ENCODE measurements around the gene SLC46A2. TPM values are rescaled to one million over a fixed set of nuclear protein-coding genes. Genes with fewer than 3 reads are reported as not detected.

SLC46A2 gene
- total RNA-seq, 4 donors from 2014 or later = 0.17 to 0.42 (median 0.26) TPM; not detected in 1

GRCh38 chr9:112858625-112859147 lies 32.0 kb downstream of the SLC46A2 start:
- no peak for DNase-seq (ENCODE audit: extremely low spot score)
- H3K27ac ChIP-seq (replicated peaks in 1 of 4) = no peak overlapping the region
- peaks cover 0 to 2% (median 0%) of the 10 kb centered on the region in 4 donors for H3K4me1 ChIP-seq
- intact Hi-C loops (cut with DNase I) = no loop called here
- H3K27me3 ChIP-seq = no peaks in the 10 kb centered on the region
- TF ChIP-seq EP300 (IDR thresholded peaks at IDR 0.05) = no peak
- TF ChIP-seq, protein P1, sequence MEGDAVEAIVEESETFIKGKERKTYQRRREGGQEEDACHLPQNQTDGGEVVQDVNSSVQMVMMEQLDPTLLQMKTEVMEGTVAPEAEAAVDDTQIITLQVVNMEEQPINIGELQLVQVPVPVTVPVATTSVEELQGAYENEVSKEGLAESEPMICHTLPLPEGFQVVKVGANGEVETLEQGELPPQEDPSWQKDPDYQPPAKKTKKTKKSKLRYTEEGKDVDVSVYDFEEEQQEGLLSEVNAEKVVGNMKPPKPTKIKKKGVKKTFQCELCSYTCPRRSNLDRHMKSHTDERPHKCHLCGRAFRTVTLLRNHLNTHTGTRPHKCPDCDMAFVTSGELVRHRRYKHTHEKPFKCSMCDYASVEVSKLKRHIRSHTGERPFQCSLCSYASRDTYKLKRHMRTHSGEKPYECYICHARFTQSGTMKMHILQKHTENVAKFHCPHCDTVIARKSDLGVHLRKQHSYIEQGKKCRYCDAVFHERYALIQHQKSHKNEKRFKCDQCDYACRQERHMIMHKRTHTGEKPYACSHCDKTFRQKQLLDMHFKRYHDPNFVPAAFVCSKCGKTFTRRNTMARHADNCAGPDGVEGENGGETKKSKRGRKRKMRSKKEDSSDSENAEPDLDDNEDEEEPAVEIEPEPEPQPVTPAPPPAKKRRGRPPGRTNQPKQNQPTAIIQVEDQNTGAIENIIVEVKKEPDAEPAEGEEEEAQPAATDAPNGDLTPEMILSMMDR (IDR thresholded peaks at IDR 0.05) = no peak
- no peak for TF ChIP-seq POLR2A (IDR thresholded peaks at IDR 0.05; ENCODE audit: low read depth)
- TF ChIP-seq POLR2AphosphoS5 (IDR thresholded peaks at IDR 0.05) = no peak
- H3K4me3 ChIP-seq = no peak overlapping the region
- peaks cover 0 to 13% (median 7%) of the 10 kb centered on the region in 4 donors for H3K36me3 ChIP-seq
- WGBS = 67% methylated on average over 6 of the region's 6 CpGs
- H3K9me3 ChIP-seq = no peaks in the 10 kb centered on the region

DNA sequence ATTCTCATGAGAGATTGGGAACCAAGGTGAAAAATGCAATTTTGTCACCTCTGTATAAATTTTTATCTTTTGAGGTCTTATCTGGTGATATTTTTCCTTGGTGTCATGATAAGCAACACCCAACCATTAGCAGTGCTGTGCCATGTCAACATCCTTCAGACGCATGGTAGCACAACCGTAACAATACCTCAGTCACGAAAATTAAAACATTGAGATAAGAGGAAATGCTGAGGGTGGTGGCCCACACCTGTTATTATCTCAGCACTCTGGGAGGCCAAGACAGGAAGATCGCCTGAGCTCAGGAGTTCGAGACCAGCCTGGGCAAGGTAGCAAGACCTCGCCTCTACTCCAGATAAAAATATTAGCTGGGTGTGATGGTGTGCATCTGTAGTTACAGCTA lies 32.7 kb downstream of the SLC46A2 start:
- no peak for DNase-seq (ENCODE audit: extremely low spot score)
- Histone ChIP-seq H3K4me3 (no peak overlapping the region), H3K4me1 (peaks cover 0 to 2% (median 0%) of the 10 kb centered on the region in 4 donors), H3K9me3 (no peaks in the 10 kb centered on the region), H3K27me3 (no peaks in the 10 kb centered on the region), H3K36me3 (peaks cover 0 to 19% (median 11%) of the 10 kb centered on the region in 4 donors), H3K27ac (replicated peaks in 1 of 4) (no peak overlapping the region)
- TF ChIP-seq EP300 (IDR thresholded peaks at IDR 0.05) = no peak
- no peak for TF ChIP-seq POLR2A (IDR thresholded peaks at IDR 0.05; ENCODE audit: low read depth)
- TF ChIP-seq, protein P1 (IDR thresholded peaks at IDR 0.05) = no peak
- no peak for TF ChIP-seq POLR2AphosphoS5 (IDR thresholded peaks at IDR 0.05)
- intact Hi-C loops (cut with DNase I) = no loop called here
- 96% methylated on average over 6 of the region's 6 CpGs for WGBS

- TF ChIP-seq EP300 (IDR thresholded peaks at IDR 0.05) = no peak
- Histone ChIP-seq H3K27me3 (no peaks in the 10 kb centered on the region), H3K27ac (replicated peaks in 1 of 4) (no peak overlapping the region), H3K4me1 (no peaks in the 10 kb centered on the region), H3K9me3 (no peaks in the 10 kb centered on the region), H3K36me3 (peaks cover 0 to 30% (median 17%) of the 10 kb centered on the region in 4 donors), H3K4me3 (no peak overlapping the region)
- no peak for DNase-seq (ENCODE audit: extremely low spot score)
- 65% methylated on average over 12 of the region's 14 CpGs for WGBS
- intact Hi-C loops (cut with DNase I) = no loop called here
Measured at GRCh38 chr9:112856843-112857242, 33.8 kb downstream of the SLC46A2 start.

- Histone ChIP-seq H3K4me1 (no peaks in the 10 kb centered on the region), H3K9me3 (no peaks in the 10 kb centered on the region), H3K36me3 (peaks cover 0 to 37% (median 23%) of the 10 kb centered on the region in 4 donors), H3K4me3 (no peak overlapping the region), H3K27ac (replicated peaks in 1 of 4) (no peak overlapping the region), H3K27me3 (no peaks in the 10 kb centered on the region)
- 97% methylated on average over 8 of the region's 8 CpGs for WGBS
- intact Hi-C loops (cut with DNase I) = no loop called here
- DNase-seq (ENCODE audit: extremely low spot score) = no peak
- TF ChIP-seq POLR2A (IDR thresholded peaks at IDR 0.05; ENCODE audit: low read depth) (no peak), POLR2AphosphoS5 (IDR thresholded peaks at IDR 0.05) (no peak), EP300 (IDR thresholded peaks at IDR 0.05) (no peak)
- TF ChIP-seq, protein P1 (IDR thresholded peaks at IDR 0.05) = no peak
Measured at GRCh38 chr9:112856200-112856599, 34.5 kb downstream of the SLC46A2 start.

DNA sequence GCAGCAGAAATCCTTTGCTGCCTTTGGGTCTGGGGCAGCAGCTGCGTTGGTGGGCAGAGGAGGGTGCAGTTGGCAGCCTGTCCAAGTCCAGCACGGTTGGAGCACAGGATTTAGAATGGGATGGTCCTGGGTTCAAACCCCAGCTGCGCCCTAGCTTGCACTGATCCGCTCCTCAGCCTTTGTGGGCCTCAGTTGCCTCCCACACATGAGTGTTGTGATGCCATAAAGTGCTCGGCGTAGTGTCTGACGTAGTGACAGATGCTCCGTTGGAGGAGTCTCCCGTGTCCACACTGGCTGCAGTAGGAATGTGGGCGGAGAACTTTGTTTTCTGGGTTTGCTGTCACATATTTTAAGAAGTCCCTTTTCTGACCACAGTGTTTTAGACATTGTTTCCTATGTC lies 36.0 kb downstream of the SLC46A2 start:
- Histone ChIP-seq H3K36me3 (peaks cover 0 to 51% (median 30%) of the 10 kb centered on the region in 4 donors), H3K9me3 (no peaks in the 10 kb centered on the region), H3K27ac (replicated peaks in 1 of 4) (no peak overlapping the region), H3K27me3 (no peaks in the 10 kb centered on the region), H3K4me1 (no peaks in the 10 kb centered on the region), H3K4me3 (no peak overlapping the region)
- no peak for DNase-seq (ENCODE audit: extremely low spot score)
- WGBS = 92% methylated on average over 9 of the region's 10 CpGs
- intact Hi-C loops (cut with DNase I) = no loop called here
- TF ChIP-seq, protein P1 (IDR thresholded peaks at IDR 0.05) = no peak
- no peak for TF ChIP-seq POLR2AphosphoS5 (IDR thresholded peaks at IDR 0.05)
- no peak for TF ChIP-seq POLR2A (IDR thresholded peaks at IDR 0.05; ENCODE audit: low read depth)
- TF ChIP-seq EP300 (IDR thresholded peaks at IDR 0.05) = no peak
